Measurements from ENCODE around the gene DNER. TPM values are rescaled to one million over a fixed set of nuclear protein-coding genes. Genes with fewer than 3 reads are reported as not detected.

Gene DNER
- total RNA-seq, 2 experiments from 2014 or later, result not detected

DNA sequence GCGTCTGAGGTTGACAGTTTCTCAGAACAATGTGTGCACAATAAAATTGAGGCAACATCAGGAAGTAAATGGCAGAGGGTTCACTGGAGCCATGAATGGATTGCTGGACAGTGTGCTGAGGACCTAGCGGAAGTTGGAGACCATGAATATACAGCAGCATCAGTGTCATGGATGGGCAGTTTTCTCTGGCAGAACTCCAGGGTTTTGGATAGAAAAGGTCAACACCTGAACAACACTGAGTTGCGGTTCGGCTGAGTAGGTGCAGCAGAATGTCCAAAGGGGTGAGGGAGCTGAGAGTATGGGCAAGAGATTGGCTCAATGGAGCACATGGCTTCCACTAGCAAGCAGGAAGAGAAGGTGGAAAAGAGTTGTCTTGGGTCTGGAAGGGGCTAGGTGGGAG lies 73.7 kb downstream of the DNER start:
- no peak for ATAC-seq
- intact Hi-C loops (cut with micrococcal nuclease), result no loop called here
- CTCF ChIA-PET, result no interaction called here

DNA sequence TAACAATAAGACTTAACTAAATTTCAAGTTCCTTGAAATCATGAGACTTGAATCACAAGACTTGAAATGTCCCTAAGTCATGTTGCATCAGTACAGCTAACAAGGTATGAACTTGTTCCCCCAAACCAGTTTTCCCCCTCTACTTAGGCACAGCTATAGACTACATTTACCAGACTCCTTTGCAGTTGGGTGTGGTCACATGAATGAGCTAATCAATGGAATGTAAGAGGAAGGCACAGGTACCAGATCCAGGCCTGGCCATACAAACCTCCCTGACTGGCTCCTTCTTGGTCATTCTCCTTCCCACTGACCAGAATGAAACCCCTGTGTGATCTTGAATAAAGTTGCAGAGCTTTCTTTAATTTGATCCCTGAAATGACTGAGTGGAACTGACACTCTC lies 77.8 kb downstream of the DNER start:
- DNase-seq (no peak), ATAC-seq (no peak)
- H3K36me3 Mint-ChIP-seq (ENCODE audit: low read depth), result no peaks in the 10 kb centered on the region
- H3K4me1 Mint-ChIP-seq (ENCODE audit: low read depth), result no peaks in the 10 kb centered on the region
- no peak overlapping the region for H3K4me3 Mint-ChIP-seq
- CTCF ChIA-PET, result no interaction called here
- no peaks in the 10 kb centered on the region for H3K9me3 Mint-ChIP-seq
- no peak overlapping the region for H3K27ac Mint-ChIP-seq
- POLR2A ChIA-PET, result no interaction called here
- H3K27me3 Mint-ChIP-seq, result peaks cover 17% of the 10 kb centered on the region
- intact Hi-C loops (cut with micrococcal nuclease), result no loop called here
- TF ChIP-seq, protein P1, sequence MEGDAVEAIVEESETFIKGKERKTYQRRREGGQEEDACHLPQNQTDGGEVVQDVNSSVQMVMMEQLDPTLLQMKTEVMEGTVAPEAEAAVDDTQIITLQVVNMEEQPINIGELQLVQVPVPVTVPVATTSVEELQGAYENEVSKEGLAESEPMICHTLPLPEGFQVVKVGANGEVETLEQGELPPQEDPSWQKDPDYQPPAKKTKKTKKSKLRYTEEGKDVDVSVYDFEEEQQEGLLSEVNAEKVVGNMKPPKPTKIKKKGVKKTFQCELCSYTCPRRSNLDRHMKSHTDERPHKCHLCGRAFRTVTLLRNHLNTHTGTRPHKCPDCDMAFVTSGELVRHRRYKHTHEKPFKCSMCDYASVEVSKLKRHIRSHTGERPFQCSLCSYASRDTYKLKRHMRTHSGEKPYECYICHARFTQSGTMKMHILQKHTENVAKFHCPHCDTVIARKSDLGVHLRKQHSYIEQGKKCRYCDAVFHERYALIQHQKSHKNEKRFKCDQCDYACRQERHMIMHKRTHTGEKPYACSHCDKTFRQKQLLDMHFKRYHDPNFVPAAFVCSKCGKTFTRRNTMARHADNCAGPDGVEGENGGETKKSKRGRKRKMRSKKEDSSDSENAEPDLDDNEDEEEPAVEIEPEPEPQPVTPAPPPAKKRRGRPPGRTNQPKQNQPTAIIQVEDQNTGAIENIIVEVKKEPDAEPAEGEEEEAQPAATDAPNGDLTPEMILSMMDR (IDR thresholded peaks at IDR 0.05), result no peak

More for the DNA sequence above, 73.7 kb downstream of the DNER start:
- no peak for DNase-seq
- H3K9me3 Mint-ChIP-seq, result no peaks in the 10 kb centered on the region
- POLR2A ChIA-PET, result interaction anchor here (0.6 kb wide), 1 partner anchor 197 kb away, joined by 3 read pairs; no protein-coding TSS in a partner anchor
- H3K4me1 Mint-ChIP-seq (ENCODE audit: low read depth), result no peaks in the 10 kb centered on the region
- H3K27me3 Mint-ChIP-seq, result peaks cover 9% of the 10 kb centered on the region
- TF ChIP-seq, protein P1 (IDR thresholded peaks at IDR 0.05), result no peak
- H3K4me3 Mint-ChIP-seq, result no peak overlapping the region
- no peak overlapping the region for H3K27ac Mint-ChIP-seq
- no peaks in the 10 kb centered on the region for H3K36me3 Mint-ChIP-seq (ENCODE audit: low read depth)

DNA sequence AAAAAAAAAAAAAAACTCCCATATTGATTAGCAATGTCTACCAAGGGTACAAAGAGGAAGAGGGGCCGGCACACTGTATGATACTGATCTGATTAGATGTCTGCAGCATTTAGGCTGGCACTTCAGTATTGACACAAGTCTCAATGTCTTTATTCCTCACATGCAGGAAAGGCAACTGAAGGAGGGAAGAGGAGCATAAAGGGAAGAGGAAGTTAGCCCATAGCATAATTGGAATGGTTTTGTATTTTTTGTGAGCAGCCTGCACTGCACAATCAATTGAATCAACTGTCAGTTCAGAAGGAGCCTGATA lies 79.0 kb downstream of the DNER start:
- TF ChIP-seq, protein P1 (IDR thresholded peaks at IDR 0.05), result no peak
- no peak overlapping the region for H3K27ac Mint-ChIP-seq
- no peaks in the 10 kb centered on the region for H3K4me1 Mint-ChIP-seq (ENCODE audit: low read depth)
- intact Hi-C loops (cut with micrococcal nuclease), result no loop called here
- DNase-seq (no peak), ATAC-seq (no peak)
- ChIA-PET POLR2A (no interaction called here), CTCF (no interaction called here)
- no peaks in the 10 kb centered on the region for H3K9me3 Mint-ChIP-seq
- no peak overlapping the region for H3K4me3 Mint-ChIP-seq
- H3K27me3 Mint-ChIP-seq, result peaks cover 17% of the 10 kb centered on the region
- H3K36me3 Mint-ChIP-seq (ENCODE audit: low read depth), result no peaks in the 10 kb centered on the region

DNA sequence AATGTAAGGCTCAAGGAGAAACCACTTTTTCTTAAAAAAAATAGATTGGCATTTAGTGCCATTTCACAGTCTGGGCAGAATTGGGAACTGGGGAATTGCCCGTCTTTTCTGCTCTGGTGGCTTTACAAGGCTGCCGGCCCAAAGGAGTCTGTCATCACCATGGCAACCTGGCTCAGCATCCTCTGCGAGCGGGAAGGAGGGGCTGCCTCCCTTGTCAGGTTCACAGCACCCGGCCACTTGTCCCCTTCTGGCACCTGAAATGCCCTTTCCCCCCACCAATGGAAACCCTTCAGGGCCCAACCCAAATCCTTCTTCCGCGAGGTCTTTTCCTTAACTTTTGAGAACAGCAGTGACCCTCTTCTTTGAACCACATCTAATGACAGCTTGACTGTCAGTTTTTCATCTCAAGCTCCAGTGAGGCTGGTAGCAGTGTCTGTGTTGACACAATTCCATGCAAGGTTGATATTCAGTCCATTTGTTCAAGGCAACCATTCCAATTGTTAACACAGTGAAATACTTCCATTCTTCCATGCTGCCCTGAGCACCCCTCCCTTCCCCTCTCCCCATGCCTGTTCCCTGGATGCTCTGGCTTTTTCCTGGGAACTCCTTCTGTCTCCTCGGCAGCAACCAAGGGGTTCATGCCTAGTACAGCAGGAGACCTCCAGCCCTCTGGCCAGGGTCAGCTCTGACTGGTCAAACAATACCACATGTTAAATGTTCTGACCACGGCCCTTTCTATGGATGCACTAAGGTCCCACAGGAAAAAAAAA lies 79.6 kb downstream of the DNER start:
- ChIA-PET POLR2A (no interaction called here), CTCF (no interaction called here)
- Mint-ChIP-seq H3K4me3 (no peak overlapping the region), H3K36me3 (ENCODE audit: low read depth) (no peaks in the 10 kb centered on the region), H3K27me3 (peaks cover 17% of the 10 kb centered on the region), H3K9me3 (no peaks in the 10 kb centered on the region), H3K27ac (no peak overlapping the region), H3K4me1 (ENCODE audit: low read depth) (no peaks in the 10 kb centered on the region)
- ATAC-seq (no peak), DNase-seq (no peak)
- TF ChIP-seq, protein P1 (IDR thresholded peaks at IDR 0.05), result no peak
- intact Hi-C loops (cut with micrococcal nuclease), result no loop called here

DNA sequence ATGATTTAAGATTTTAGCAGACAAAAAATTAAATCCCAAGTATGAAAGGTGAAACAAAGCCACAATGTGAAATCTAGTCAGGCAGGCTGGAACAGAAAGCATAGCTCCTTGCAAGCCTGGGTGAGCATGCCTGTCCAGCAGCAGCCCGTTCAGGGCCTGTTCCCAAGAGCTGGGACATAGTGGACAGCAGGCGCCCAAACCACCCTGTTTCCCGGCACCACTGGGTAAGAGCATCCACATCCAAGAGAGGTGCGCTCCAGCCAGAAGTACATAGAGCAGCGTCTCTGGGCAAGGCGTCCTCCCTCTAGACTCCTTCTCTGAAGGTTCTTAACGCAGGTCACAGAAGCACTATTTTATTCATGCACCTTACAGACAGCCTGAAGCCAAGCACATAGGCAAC lies 80.8 kb downstream of the DNER start:
- Mint-ChIP-seq H3K36me3 (ENCODE audit: low read depth) (no peaks in the 10 kb centered on the region), H3K9me3 (no peaks in the 10 kb centered on the region), H3K4me3 (no peak overlapping the region), H3K27me3 (peaks cover 17% of the 10 kb centered on the region), H3K27ac (no peak overlapping the region), H3K4me1 (ENCODE audit: low read depth) (no peaks in the 10 kb centered on the region)
- TF ChIP-seq, protein P1 (IDR thresholded peaks at IDR 0.05), result no peak
- intact Hi-C loops (cut with micrococcal nuclease), result no loop called here
- CTCF ChIA-PET, result no interaction called here
- ATAC-seq, result no peak
- POLR2A ChIA-PET, result no interaction called here
- no peak for DNase-seq

All from activated CD8-positive, alpha-beta T cell treated with anti-CD3 and anti-CD28 coated beads for 36 hours (primary cell).